GM23338 (cell line): ENCODE data around the gene PACSIN1. TPM values are rescaled to one million over a fixed set of nuclear protein-coding genes. Genes with fewer than 3 reads are reported as not detected.

ENCODE experiments used
- ATAC-seq: fragments of 200-7000 bp; cut with Tn5 transposase; 3 replicates; pipeline ENCODE4 v1.9.1; 2020
- DNase-seq: peaks from one replicate; pipeline ENCODE4 v3.0.0-alpha.2; 2015; ENCODE audit warnings: low spot score
- H2AFZ ChIP-seq: fragments of 200-600 bp; sonication (generic); 2 replicates; pipeline ENCODE4 v1.8.0; 2016; ENCODE audit warnings: antibody characterized with exemption, mild to moderate bottlenecking, moderate library complexity
- H3F3A ChIP-seq: fragments of 200-600 bp; sonication (generic); replicated peaks from 2 replicates; pipeline ENCODE4 v1.8.0; 2017; ENCODE audit warnings: antibody characterized with exemption, mixed run types, low read depth
- H3K27ac ChIP-seq: fragments of 200-600 bp; sonication (generic); 2 replicates; pipeline ENCODE4 v1.6.1; 2016; ENCODE audit warnings: low read depth
- H3K27me3 ChIP-seq: fragments of 200-600 bp; sonication (generic); 2 replicates; pipeline ENCODE4 v1.8.0; 2016; ENCODE audit warnings: mild to moderate bottlenecking, mixed run types, moderate library complexity; ENCODE audit not compliant: insufficient read depth
- H3K36me3 ChIP-seq: fragments of 200-600 bp; sonication (generic); 2 replicates; pipeline ENCODE4 v1.8.0; 2016; ENCODE audit warnings: mild to moderate bottlenecking; ENCODE audit not compliant: insufficient read depth
- H3K4me1 ChIP-seq: fragments of 200-600 bp; sonication (generic); 2 replicates; pipeline ENCODE4 v1.8.0; 2016; ENCODE audit warnings: mild to moderate bottlenecking, moderate library complexity; ENCODE audit not compliant: insufficient read depth
- H3K4me2 ChIP-seq: fragments of 200-600 bp; sonication (generic); 2 replicates; pipeline ENCODE4 v1.7.1; 2017; ENCODE audit warnings: mixed run types
- H3K4me3 ChIP-seq: fragments of 200-600 bp; sonication (generic); 2 replicates; pipeline ENCODE4 v1.6.1; 2016; ENCODE audit warnings: mixed run types
- H3K79me2 ChIP-seq: fragments of 200-600 bp; sonication (generic); replicated peaks from 2 replicates; pipeline ENCODE4 v1.8.0; 2017; ENCODE audit warnings: mild to moderate bottlenecking; ENCODE audit not compliant: insufficient read depth
- H3K9me2 ChIP-seq: fragments of 200-600 bp; sonication (generic); 2 replicates; pipeline ENCODE4 v1.8.0; 2017; ENCODE audit not compliant: insufficient read depth
- H4K20me1 ChIP-seq: fragments of 200-600 bp; sonication (generic); replicated peaks from 2 replicates; pipeline ENCODE4 v1.8.0; 2017; ENCODE audit warnings: mild to moderate bottlenecking; ENCODE audit not compliant: insufficient read depth
- H3K27ac Mint-ChIP-seq: 2 replicates; pipeline ENCODE4 v1.8.0; 2020; ENCODE audit warnings: inconsistent platforms, mild to moderate bottlenecking, moderate library complexity, mixed read lengths
- H3K27me3 Mint-ChIP-seq: 3 replicates; pipeline ENCODE4 v1.8.0; 2022; ENCODE audit warnings: low read depth, mild to moderate bottlenecking, moderate library complexity, mixed read lengths, inconsistent platforms; ENCODE audit not compliant: insufficient read depth, poor library complexity
- H3K36me3 Mint-ChIP-seq: 3 replicates; pipeline ENCODE4 v1.8.0; 2021; ENCODE audit warnings: low read depth, mild to moderate bottlenecking, inconsistent platforms, moderate library complexity, mixed read lengths
- H3K4me1 Mint-ChIP-seq: 3 replicates; pipeline ENCODE4 v1.8.0; 2020; ENCODE audit warnings: mild to moderate bottlenecking, inconsistent platforms, mixed read lengths
- H3K4me3 Mint-ChIP-seq: 3 replicates; pipeline ENCODE4 v1.8.0; 2021; ENCODE audit warnings: moderate library complexity, mild to moderate bottlenecking, inconsistent platforms, mixed read lengths
- H3K9me3 Mint-ChIP-seq: 3 replicates; pipeline ENCODE4 v1.8.0; 2020; ENCODE audit warnings: moderate library complexity, mild to moderate bottlenecking, inconsistent platforms, mixed read lengths
- EZH2 ChIP-seq: fragments of 200-600 bp; sonication (generic); IDR thresholded peaks from one replicate; pipeline ENCODE4 v1.8.0; 2017; ENCODE audit warnings: antibody characterized with exemption, mild to moderate bottlenecking, low read depth; ENCODE audit not compliant: unreplicated experiment
- NANOG ChIP-seq: IDR thresholded peaks from 2 replicates; pipeline ENCODE4 v1.6.1; 2016; ENCODE audit warnings: antibody characterized with exemption, borderline replicate concordance
- STAT1 ChIP-seq: IDR thresholded peaks from one replicate; pipeline ENCODE4 v1.6.1; 2016; ENCODE audit warnings: antibody characterized with exemption; ENCODE audit not compliant: unreplicated experiment
- ZNF114 ChIP-seq: fragments of 250-450 bp; sonication (Bioruptor Pico); IDR thresholded peaks from 2 replicates; pipeline ENCODE4 v1.5.0; 2020; ENCODE audit warnings: mild to moderate bottlenecking, moderate library complexity
- ZNF331 ChIP-seq: fragments of 250-450 bp; sonication (Bioruptor Pico); IDR thresholded peaks from 2 replicates; pipeline ENCODE4 v1.5.0; 2020; ENCODE audit warnings: low read depth, mild to moderate bottlenecking, moderate library complexity
- polyA plus RNA-seq: library from polyadenylated mRNA; unstranded; fragments of >200 nt; fragmentation: Nextera tagmentation; extraction: Ambion mirVana; gene quantifications from 2 replicates; pipeline ENCODE4 v1.2.1, GENCODE V29; 2016
- total RNA-seq: library from RNA; depleted of rRNA; stranded (reverse); fragments of >200 nt; shearing (Covaris generic); gene quantifications from 2 replicates; pipeline ENCODE4 v1.2.3, GENCODE V29; 2014
- TF ChIP-seq, protein P1 (sequence below): IDR thresholded peaks from one replicate; pipeline ENCODE4 v1.6.1; 2018; ENCODE audit warnings: antibody characterized with exemption; ENCODE audit not compliant: unreplicated experiment
- TF ChIP-seq, protein P2 (sequence below): IDR thresholded peaks from 2 replicates; pipeline ENCODE4 v1.6.1; 2016; ENCODE audit warnings: antibody characterized with exemption
- TF ChIP-seq, protein P3 (sequence below): fragments of 250-450 bp; sonication (Bioruptor Pico); IDR thresholded peaks from 2 replicates; pipeline ENCODE4 v1.5.0; 2020; ENCODE audit warnings: mild to moderate bottlenecking, moderate library complexity

The PACSIN1 gene
- total and polyA plus RNA-seq, 2 experiments from 2014 or later, result 5.2 to 8.7 TPM

DNA sequence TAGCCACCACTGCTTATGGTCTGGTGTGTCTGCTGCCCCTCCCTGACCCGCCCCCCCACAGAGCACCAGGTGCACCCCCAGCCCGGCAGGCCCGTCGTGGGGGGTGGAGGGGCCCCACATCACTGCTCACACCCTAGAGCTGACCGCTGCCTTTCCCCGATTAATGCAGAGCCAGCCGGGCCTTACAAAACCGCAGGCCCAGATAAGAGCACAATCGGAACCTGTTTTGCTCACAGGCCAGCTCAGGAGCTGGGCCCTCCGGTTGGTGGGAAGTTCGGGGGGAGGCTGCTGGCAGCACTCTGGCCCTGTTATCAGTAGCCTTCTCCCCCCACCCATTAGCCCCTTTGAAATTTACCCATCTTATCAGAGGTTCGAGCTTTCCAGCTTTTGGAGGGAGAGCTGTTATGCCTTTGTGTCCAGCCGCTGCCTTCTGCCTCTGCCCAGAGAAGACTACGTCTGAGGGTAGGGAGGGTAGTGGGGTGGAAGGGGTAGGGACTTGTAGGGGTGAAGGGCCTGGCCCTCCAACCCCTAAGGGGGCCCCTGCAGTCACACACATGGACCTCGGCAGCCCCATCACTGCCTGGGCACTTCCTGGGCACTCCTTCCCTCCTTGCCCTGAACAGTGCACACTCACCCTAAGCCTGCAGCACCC is 97.1 kb downstream of the PACSIN1 start:
- Histone ChIP-seq H2AFZ (no peak overlapping the region), H3K4me3 (no peak overlapping the region), H3K27ac (no peak overlapping the region), H3K4me1 (peaks cover 7% of the 10 kb centered on the region), H3F3A (no peaks in the 10 kb centered on the region), H3K36me3 (no peaks in the 10 kb centered on the region), H3K27me3 (no peaks in the 10 kb centered on the region), H3K9me2 (no peaks in the 10 kb centered on the region), H3K4me2 (no peak overlapping the region), H3K79me2 (no peaks in the 10 kb centered on the region), H4K20me1 (no peaks in the 10 kb centered on the region)
- H3K27me3 Mint-ChIP-seq, result peaks cover 12% of the 10 kb centered on the region
- ATAC-seq, result no peak
- no peak overlapping the region for H3K27ac Mint-ChIP-seq
- H3K4me3 Mint-ChIP-seq, result no peak overlapping the region
- H3K36me3 Mint-ChIP-seq, result no peaks in the 10 kb centered on the region
- H3K9me3 Mint-ChIP-seq, result no peaks in the 10 kb centered on the region; the same call in 1 of the 3 replicates
- H3K4me1 Mint-ChIP-seq, result peaks cover 21% of the 10 kb centered on the region
- TF ChIP-seq, protein P1, sequence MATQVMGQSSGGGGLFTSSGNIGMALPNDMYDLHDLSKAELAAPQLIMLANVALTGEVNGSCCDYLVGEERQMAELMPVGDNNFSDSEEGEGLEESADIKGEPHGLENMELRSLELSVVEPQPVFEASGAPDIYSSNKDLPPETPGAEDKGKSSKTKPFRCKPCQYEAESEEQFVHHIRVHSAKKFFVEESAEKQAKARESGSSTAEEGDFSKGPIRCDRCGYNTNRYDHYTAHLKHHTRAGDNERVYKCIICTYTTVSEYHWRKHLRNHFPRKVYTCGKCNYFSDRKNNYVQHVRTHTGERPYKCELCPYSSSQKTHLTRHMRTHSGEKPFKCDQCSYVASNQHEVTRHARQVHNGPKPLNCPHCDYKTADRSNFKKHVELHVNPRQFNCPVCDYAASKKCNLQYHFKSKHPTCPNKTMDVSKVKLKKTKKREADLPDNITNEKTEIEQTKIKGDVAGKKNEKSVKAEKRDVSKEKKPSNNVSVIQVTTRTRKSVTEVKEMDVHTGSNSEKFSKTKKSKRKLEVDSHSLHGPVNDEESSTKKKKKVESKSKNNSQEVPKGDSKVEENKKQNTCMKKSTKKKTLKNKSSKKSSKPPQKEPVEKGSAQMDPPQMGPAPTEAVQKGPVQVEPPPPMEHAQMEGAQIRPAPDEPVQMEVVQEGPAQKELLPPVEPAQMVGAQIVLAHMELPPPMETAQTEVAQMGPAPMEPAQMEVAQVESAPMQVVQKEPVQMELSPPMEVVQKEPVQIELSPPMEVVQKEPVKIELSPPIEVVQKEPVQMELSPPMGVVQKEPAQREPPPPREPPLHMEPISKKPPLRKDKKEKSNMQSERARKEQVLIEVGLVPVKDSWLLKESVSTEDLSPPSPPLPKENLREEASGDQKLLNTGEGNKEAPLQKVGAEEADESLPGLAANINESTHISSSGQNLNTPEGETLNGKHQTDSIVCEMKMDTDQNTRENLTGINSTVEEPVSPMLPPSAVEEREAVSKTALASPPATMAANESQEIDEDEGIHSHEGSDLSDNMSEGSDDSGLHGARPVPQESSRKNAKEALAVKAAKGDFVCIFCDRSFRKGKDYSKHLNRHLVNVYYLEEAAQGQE, result no peak
- no peak for TF ChIP-seq STAT1
- TF ChIP-seq NANOG, result no peak
- TF ChIP-seq EZH2, result no peak
- TF ChIP-seq, protein P2, sequence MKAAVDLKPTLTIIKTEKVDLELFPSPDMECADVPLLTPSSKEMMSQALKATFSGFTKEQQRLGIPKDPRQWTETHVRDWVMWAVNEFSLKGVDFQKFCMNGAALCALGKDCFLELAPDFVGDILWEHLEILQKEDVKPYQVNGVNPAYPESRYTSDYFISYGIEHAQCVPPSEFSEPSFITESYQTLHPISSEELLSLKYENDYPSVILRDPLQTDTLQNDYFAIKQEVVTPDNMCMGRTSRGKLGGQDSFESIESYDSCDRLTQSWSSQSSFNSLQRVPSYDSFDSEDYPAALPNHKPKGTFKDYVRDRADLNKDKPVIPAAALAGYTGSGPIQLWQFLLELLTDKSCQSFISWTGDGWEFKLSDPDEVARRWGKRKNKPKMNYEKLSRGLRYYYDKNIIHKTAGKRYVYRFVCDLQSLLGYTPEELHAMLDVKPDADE, result no peak
- TF ChIP-seq, protein P3, sequence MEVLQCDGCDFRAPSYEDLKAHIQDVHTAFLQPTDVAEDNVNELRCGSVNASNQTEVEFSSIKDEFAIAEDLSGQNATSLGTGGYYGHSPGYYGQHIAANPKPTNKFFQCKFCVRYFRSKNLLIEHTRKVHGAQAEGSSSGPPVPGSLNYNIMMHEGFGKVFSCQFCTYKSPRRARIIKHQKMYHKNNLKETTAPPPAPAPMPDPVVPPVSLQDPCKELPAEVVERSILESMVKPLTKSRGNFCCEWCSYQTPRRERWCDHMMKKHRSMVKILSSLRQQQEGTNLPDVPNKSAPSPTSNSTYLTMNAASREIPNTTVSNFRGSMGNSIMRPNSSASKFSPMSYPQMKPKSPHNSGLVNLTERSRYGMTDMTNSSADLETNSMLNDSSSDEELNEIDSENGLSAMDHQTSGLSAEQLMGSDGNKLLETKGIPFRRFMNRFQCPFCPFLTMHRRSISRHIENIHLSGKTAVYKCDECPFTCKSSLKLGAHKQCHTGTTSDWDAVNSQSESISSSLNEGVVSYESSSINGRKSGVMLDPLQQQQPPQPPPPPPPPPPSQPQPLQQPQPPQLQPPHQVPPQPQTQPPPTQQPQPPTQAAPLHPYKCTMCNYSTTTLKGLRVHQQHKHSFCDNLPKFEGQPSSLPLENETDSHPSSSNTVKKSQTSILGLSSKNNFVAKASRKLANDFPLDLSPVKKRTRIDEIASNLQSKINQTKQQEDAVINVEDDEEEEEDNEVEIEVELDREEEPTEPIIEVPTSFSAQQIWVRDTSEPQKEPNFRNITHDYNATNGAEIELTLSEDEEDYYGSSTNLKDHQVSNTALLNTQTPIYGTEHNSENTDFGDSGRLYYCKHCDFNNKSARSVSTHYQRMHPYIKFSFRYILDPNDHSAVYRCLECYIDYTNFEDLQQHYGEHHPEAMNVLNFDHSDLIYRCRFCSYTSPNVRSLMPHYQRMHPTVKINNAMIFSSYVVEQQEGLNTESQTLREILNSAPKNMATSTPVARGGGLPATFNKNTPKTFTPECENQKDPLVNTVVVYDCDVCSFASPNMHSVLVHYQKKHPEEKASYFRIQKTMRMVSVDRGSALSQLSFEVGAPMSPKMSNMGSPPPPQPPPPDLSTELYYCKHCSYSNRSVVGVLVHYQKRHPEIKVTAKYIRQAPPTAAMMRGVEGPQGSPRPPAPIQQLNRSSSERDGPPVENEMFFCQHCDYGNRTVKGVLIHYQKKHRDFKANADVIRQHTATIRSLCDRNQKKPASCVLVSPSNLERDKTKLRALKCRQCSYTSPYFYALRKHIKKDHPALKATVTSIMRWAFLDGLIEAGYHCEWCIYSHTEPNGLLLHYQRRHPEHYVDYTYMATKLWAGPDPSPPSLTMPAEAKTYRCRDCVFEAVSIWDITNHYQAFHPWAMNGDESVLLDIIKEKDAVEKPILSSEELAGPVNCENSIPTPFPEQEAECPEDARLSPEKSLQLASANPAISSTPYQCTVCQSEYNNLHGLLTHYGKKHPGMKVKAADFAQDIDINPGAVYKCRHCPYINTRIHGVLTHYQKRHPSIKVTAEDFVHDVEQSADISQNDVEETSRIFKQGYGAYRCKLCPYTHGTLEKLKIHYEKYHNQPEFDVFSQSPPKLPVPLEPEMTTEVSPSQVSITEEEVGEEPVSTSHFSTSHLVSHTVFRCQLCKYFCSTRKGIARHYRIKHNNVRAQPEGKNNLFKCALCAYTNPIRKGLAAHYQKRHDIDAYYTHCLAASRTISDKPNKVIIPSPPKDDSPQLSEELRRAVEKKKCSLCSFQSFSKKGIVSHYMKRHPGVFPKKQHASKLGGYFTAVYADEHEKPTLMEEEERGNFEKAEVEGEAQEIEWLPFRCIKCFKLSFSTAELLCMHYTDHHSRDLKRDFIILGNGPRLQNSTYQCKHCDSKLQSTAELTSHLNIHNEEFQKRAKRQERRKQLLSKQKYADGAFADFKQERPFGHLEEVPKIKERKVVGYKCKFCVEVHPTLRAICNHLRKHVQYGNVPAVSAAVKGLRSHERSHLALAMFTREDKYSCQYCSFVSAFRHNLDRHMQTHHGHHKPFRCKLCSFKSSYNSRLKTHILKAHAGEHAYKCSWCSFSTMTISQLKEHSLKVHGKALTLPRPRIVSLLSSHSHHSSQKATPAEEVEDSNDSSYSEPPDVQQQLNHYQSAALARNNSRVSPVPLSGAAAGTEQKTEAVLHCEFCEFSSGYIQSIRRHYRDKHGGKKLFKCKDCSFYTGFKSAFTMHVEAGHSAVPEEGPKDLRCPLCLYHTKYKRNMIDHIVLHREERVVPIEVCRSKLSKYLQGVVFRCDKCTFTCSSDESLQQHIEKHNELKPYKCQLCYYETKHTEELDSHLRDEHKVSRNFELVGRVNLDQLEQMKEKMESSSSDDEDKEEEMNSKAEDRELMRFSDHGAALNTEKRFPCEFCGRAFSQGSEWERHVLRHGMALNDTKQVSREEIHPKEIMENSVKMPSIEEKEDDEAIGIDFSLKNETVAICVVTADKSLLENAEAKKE, result no peak
- no peak for TF ChIP-seq ZNF114
- no peak for TF ChIP-seq ZNF331
- DNase-seq, result no peak
